Kidney (tissue), 14 donors: ENCODE measurements around the gene ETV6. TPM values are rescaled to one million over a fixed set of nuclear protein-coding genes. Genes with fewer than 3 reads are reported as not detected.

Experiments used
- DNase-seq, 5 donors: peaks; one replicate each; pipeline ENCODE4 v3.0.0-alpha.2; 2013 to 2020
- FAIRE-seq: peaks from 2 replicates; lab custom pipeline; 2012; peaks lifted over from hg19 to GRCh38; lab: Jason Lieb, UNC
- H3K27ac ChIP-seq, 2 donors: one replicate each; pipeline ENCODE4 v1.7.0; 2013; ENCODE audit warnings: low read depth in 2 of 2, low read length in 2 of 2, inconsistent platforms in 1 of 2
- H3K27me3 ChIP-seq: one replicate; pipeline ENCODE4 v1.7.1; 2013; ENCODE audit warnings: low read length, inconsistent platforms; ENCODE audit not compliant: control insufficient read depth, insufficient read depth
- H3K36me3 ChIP-seq, 3 donors: one replicate each; pipeline versions ENCODE4 v1.7.0 to v1.7.1; 2013; ENCODE audit warnings: low read length in 3 of 3, control low read depth in 1 of 3, inconsistent platforms in 1 of 3; ENCODE audit not compliant: insufficient read depth in 3 of 3, control insufficient read depth in 2 of 3
- H3K4me1 ChIP-seq, 3 donors: one replicate each; pipeline versions ENCODE4 v1.7.0 to v1.7.1; 2013; ENCODE audit warnings: low read length in 3 of 3, inconsistent platforms in 1 of 3, low read depth in 1 of 3; ENCODE audit not compliant: control insufficient read depth in 2 of 3, insufficient read depth in 2 of 3
- H3K4me3 ChIP-seq, 3 donors: one replicate each; pipeline versions ENCODE4 v1.7.0 to v1.8.1; 2013; ENCODE audit warnings: low read length in 3 of 3, control low read depth in 1 of 3, inconsistent platforms in 1 of 3
- H3K9ac ChIP-seq, 3 donors: one replicate each; pipeline versions ENCODE4 v1.7.0 to v1.7.1; 2013; ENCODE audit warnings: low read length in 3 of 3, control low read depth in 1 of 3, inconsistent platforms in 1 of 3
- H3K9me3 ChIP-seq, 3 donors: one replicate each; pipeline versions ENCODE4 v1.7.0 to v1.7.1; 2013; ENCODE audit warnings: low read length in 3 of 3, control low read depth in 1 of 3, inconsistent platforms in 1 of 3; ENCODE audit not compliant: control insufficient read depth in 2 of 3, insufficient read depth in 1 of 3
- intact Hi-C: fragments of 100-400 bp; cut with DNase I; formaldehyde crosslinking; loops from one replicate; pipeline ENCODE4 v1.11.1; 2022
- polyA plus RNA-seq: library from polyadenylated mRNA; stranded (reverse); fragments of 350-450 nt; fragmentation: Illumina TruSeq; extraction: RNeasy Lipid Tissue Mini Kit (QIAGEN cat#74804); gene quantifications from one replicate; pipeline ENCODE4 v1.2.3, GENCODE V29; 2014; ENCODE audit warnings: low read depth, low replicate concordance; ENCODE audit not compliant: insufficient read depth
- total RNA-seq: library from RNA; stranded (reverse); fragmentation: NEBNext Ultra II Directional; extraction: Animal tissue kit (Norgen Biotek cat#: 25700); gene quantifications from one replicate; pipeline ENCODE4 v1.2.1, GENCODE V29; 2021
- TF ChIP-seq, protein P1 (sequence below): IDR thresholded peaks from 3 replicates; pipeline ENCODE4 v1.5.1; 2012; ENCODE audit warnings: mild to moderate bottlenecking, moderate library complexity, borderline replicate concordance; ENCODE audit not compliant: insufficient read depth; ENCODE audit errors: extremely low read depth
- donor health status: control.
- donor health status: control.
- donor health status: control.
- donor health status: control.
- donor health status: control.
- donor health status: DM: yes; HTN: yes; CAD: no.
- donor health status: Normal renal cell carcinoma (clear cell type).

The ETV6 gene
- total and polyA plus RNA-seq, 2 donors from 2014 or later = 5.2 to 59.8 TPM

DNA sequence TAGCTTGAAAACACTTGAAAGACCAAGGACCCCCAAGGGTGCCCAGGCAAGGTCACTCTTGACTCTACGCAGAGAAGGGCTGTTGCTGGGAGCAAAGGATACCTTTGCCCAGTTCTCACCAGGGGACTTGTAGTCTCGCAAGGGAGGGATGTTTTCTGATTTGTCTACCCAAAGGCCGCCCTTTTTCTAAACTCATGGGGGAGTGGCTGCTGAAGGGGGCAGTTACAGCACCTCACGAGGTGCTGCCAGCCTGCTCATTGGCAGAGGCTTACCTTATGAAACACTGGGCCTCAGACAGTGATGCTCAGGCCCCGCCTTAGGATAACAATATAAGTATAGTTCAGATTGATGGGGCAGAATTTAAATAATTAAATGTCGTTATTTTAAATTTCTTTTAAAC lies 107.0 kb downstream of the ETV6 start:
- H3K4me3 ChIP-seq = no peak overlapping the region
- H3K4me1 ChIP-seq = peaks cover 0 to 9% (median 8%) of the 10 kb centered on the region in 3 donors
- no peaks in the 10 kb centered on the region for H3K27me3 ChIP-seq
- intact Hi-C loops = no loop called here
- no peaks in the 10 kb centered on the region for H3K36me3 ChIP-seq
- FAIRE-seq = no peak
- no peak overlapping the region for H3K9ac ChIP-seq
- TF ChIP-seq, protein P1, sequence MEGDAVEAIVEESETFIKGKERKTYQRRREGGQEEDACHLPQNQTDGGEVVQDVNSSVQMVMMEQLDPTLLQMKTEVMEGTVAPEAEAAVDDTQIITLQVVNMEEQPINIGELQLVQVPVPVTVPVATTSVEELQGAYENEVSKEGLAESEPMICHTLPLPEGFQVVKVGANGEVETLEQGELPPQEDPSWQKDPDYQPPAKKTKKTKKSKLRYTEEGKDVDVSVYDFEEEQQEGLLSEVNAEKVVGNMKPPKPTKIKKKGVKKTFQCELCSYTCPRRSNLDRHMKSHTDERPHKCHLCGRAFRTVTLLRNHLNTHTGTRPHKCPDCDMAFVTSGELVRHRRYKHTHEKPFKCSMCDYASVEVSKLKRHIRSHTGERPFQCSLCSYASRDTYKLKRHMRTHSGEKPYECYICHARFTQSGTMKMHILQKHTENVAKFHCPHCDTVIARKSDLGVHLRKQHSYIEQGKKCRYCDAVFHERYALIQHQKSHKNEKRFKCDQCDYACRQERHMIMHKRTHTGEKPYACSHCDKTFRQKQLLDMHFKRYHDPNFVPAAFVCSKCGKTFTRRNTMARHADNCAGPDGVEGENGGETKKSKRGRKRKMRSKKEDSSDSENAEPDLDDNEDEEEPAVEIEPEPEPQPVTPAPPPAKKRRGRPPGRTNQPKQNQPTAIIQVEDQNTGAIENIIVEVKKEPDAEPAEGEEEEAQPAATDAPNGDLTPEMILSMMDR = no peak
- no peak overlapping the region for H3K27ac ChIP-seq
- no peaks in the 10 kb centered on the region for H3K9me3 ChIP-seq
- DNase-seq = no peak

DNA sequence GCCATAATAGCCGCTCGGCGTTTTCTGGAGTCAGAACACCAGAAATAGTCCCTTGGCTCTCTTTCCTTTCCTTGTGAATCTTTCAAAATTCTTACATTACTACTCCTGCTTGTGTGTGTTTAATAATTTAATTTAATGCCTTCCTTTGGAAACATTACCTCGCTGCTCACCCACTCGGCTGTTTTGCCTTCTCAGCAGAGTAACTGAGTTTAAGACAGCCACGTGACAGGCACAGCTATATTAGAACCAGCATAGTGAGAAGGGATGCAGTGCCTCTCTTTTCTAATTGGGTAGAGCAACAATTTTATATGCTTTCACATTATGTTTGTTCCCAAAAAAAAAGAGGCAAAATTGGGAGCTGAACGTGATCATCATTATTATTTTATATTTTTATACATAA lies 107.6 kb downstream of the ETV6 start:
- Histone ChIP-seq H3K9ac (no peak overlapping the region), H3K27me3 (no peaks in the 10 kb centered on the region), H3K4me1 (peaks cover 0 to 9% (median 8%) of the 10 kb centered on the region in 3 donors), H3K9me3 (no peaks in the 10 kb centered on the region), H3K36me3 (no peaks in the 10 kb centered on the region), H3K4me3 (no peak overlapping the region), H3K27ac (no peak overlapping the region)
- intact Hi-C loops = no loop called here
- FAIRE-seq (no peak), DNase-seq (no peak)
- TF ChIP-seq, protein P1 = no peak

DNA sequence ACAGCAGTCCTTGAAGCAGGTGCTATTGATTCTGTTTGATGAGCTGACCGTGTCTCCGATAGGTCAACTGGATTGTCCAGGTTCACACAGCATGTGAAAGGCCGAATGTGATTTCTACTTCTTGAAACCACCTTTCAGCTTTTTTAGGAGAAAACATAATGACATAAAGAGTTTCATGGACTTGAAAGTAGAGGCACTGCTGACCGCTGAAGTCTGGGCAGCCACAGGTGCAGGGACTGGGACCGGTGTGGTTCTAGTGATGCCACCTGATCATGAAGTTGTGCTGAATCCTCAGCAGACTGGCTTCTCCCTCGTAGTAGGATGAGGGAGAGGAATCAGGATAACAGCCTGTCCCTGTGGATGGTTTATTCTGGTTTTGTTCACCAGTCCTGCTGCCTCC lies 108.1 kb downstream of the ETV6 start:
- Histone ChIP-seq H3K9ac (no peak overlapping the region), H3K27ac (peak overlapping the region in 1 of 2 donors; percentile 78), H3K4me1 (peaks cover 0 to 9% (median 8%) of the 10 kb centered on the region in 3 donors), H3K4me3 (no peak overlapping the region), H3K27me3 (no peaks in the 10 kb centered on the region), H3K9me3 (no peaks in the 10 kb centered on the region), H3K36me3 (no peaks in the 10 kb centered on the region)
- TF ChIP-seq, protein P1 = no peak
- FAIRE-seq (no peak), DNase-seq (no peak)
- intact Hi-C loops = no loop called here

DNA sequence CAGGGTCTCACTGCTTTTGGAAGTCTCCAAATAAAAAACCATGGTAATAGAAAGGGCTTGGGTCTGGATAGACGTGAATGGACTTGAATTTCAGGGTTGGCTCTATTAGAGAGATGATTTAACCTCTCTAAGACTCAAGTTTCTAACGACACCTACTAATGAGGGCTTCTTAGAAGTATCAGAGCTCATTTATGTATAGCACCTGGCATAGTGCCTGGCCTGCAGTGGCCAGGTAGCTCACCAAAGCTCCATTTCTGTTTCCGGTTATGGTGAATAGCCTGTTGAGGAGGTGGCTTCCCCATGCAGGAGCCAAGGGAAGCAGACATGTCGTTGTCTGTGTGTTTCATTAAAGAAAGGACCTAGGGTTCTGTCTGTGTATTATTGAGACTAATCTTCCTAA lies 108.6 kb downstream of the ETV6 start:
- Histone ChIP-seq H3K4me3 (no peak overlapping the region), H3K9me3 (no peaks in the 10 kb centered on the region), H3K27ac (peak overlapping the region; percentile 75 to 78), H3K4me1 (peaks cover 0 to 13% (median 12%) of the 10 kb centered on the region in 3 donors), H3K27me3 (no peaks in the 10 kb centered on the region), H3K36me3 (no peaks in the 10 kb centered on the region), H3K9ac (peak overlapping the region in 1 of 3 donors; percentile 28)
- FAIRE-seq = no peak
- DNase-seq = no peak
- TF ChIP-seq, protein P1 = no peak
- intact Hi-C loops = no loop called here
